Measurements from ENCODE around the gene DSC3. TPM values are rescaled to one million over a fixed set of nuclear protein-coding genes. Genes with fewer than 3 reads are reported as not detected.

The DSC3 gene
- polyA plus RNA-seq, 4 donors, result under 0.01 to 1.2 (median 0.27) TPM

DNA sequence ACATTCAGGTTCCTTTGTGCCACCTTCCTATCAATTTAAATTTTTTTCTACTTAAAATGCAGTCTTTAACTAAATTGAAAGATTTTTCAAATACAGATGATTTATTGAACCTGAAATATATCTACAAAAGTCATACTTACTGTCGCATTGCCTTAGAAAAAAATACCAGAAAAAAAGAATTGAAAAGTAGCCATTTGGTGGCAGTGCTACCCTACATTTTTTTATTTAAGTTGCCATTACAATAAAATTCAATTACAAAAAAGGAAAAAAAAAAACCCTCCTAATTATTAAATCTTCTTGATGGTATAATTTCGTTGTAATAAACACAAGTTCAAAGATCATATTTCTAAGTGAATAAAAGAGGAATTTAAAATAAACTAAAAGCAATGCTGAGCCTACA lies 43.4 kb downstream of the DSC3 start:
- DNase-seq (peak in 1 of 2 donors; percentile 42), FAIRE-seq (peak; percentile 73)
- WGBS, 3 donors, result 6 to 28% (median 13%) methylated on average over 2 of the region's 2 CpGs
- Histone ChIP-seq H3K9me3 (ENCODE audit: control insufficient read depth in 2 of 2, insufficient read depth in 1 of 2, low read depth in 1 of 2, low read length in 1 of 2) (no peaks in the 10 kb centered on the region), H3K36me3 (ENCODE audit: control insufficient read depth in 3 of 3, insufficient read depth in 2 of 3, low read depth in 1 of 3, low read length in 3 of 3) (no peaks in the 10 kb centered on the region), H3K4me3 (ENCODE audit: low read depth in 1 of 3, low read length in 3 of 3) (no peak overlapping the region), H3K27me3 (ENCODE audit: control insufficient read depth in 3 of 3, insufficient read depth in 3 of 3, low read length in 3 of 3) (no peaks in the 10 kb centered on the region), H3K4me1 (ENCODE audit: control insufficient read depth in 3 of 3, insufficient read depth in 2 of 3, low read depth in 1 of 3, low read length in 2 of 3) (peaks cover 0 to 6% (median 0%) of the 10 kb centered on the region in 3 donors), H3K27ac (ENCODE audit: low read depth in 1 of 3, low read length in 2 of 3) (no peak overlapping the region)

DNA sequence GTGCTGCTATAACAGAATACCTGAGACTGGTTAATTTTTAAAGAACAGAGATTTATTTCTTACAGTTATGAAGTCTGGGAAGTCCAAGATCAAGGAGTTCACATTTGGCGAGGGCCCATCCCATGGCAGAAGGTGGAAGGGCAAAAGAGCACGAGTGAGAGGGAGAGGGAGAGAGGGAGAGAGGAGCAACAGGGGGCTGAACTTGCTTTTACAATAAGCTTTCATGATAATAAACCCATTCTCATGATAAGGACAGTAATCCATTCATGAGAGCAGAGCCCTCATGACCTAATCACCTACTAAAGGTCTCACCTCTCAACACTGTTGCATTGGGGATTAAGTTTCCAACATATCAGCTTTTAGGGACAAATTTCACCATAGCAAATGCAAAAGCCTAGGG lies 45.3 kb downstream of the DSC3 start:
- WGBS, 3 donors, result 34 to 50% (median 41%) methylated on average over 2 of the region's 2 CpGs
- H3K36me3 ChIP-seq (ENCODE audit: control insufficient read depth in 3 of 3, insufficient read depth in 2 of 3, low read depth in 1 of 3, low read length in 3 of 3), result no peaks in the 10 kb centered on the region
- no peaks in the 10 kb centered on the region for H3K9me3 ChIP-seq (ENCODE audit: control insufficient read depth in 2 of 2, insufficient read depth in 1 of 2, low read depth in 1 of 2, low read length in 1 of 2)
- no peak for FAIRE-seq
- peaks cover 0 to 6% (median 0%) of the 10 kb centered on the region in 3 donors for H3K4me1 ChIP-seq (ENCODE audit: control insufficient read depth in 3 of 3, insufficient read depth in 2 of 3, low read depth in 1 of 3, low read length in 2 of 3)
- no peak for DNase-seq
- H3K4me3 ChIP-seq (ENCODE audit: low read depth in 1 of 3, low read length in 3 of 3), result no peak overlapping the region
- H3K27me3 ChIP-seq (ENCODE audit: control insufficient read depth in 3 of 3, insufficient read depth in 3 of 3, low read length in 3 of 3), result no peaks in the 10 kb centered on the region
- H3K27ac ChIP-seq (ENCODE audit: low read depth in 1 of 3, low read length in 2 of 3), result no peak overlapping the region

DNA sequence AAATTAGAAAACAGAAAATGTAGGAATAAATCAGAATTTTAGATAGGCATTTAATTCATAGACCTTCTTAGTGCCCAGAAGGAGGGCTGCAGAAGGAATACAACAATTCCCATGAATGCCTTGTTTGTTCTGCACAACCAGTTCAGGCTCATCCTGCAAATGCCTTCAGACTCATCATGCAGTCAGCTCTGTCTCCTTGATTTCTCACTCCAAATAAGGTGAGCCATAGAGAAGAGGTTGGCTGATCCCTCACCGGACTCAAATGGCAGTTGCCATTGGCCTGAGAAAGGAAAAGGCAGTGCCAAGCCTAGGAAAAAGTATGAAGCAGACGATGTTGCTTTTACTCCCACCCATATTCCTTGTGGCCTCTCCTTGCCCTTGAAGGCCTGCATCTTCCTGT lies 50.3 kb downstream of the DSC3 start:
- H3K4me3 ChIP-seq (ENCODE audit: low read depth in 1 of 3, low read length in 3 of 3), result no peak overlapping the region
- no peaks in the 10 kb centered on the region for H3K9me3 ChIP-seq (ENCODE audit: control insufficient read depth in 2 of 2, insufficient read depth in 1 of 2, low read depth in 1 of 2, low read length in 1 of 2)
- DNase-seq (no peak), FAIRE-seq (no peak)
- WGBS, 3 donors, result 82 to 97% (median 84%) methylated on average over 2 of the region's 2 CpGs
- H3K36me3 ChIP-seq (ENCODE audit: control insufficient read depth in 3 of 3, insufficient read depth in 2 of 3, low read depth in 1 of 3, low read length in 3 of 3), result no peaks in the 10 kb centered on the region
- H3K4me1 ChIP-seq (ENCODE audit: control insufficient read depth in 3 of 3, insufficient read depth in 2 of 3, low read depth in 1 of 3, low read length in 2 of 3), result peaks cover 0 to 1% (median 0%) of the 10 kb centered on the region in 3 donors
- H3K27me3 ChIP-seq (ENCODE audit: control insufficient read depth in 3 of 3, insufficient read depth in 3 of 3, low read length in 3 of 3), result peaks cover 0 to 1% (median 0%) of the 10 kb centered on the region in 3 donors
- no peak overlapping the region for H3K27ac ChIP-seq (ENCODE audit: low read depth in 1 of 3, low read length in 2 of 3)

DNA sequence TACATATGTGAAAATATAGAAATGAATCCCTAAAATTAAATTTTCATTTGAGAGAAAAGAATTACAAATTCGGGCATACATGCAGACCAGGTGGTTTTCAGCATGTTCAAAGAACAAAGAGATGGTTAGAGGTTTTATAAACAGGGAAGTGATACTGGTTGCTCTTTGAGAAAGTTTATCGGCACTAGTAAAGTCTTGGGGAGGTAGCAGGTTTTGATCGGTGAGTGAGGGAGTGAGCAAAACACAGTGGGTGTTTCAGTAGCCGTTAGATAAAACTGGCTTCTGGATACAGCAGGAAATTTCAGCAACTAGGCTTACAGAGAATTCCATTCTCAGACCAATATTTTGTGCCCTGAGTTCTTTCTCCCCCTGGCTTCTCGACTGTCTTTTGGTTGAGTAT lies 51.1 kb downstream of the DSC3 start:
- Histone ChIP-seq H3K9me3 (ENCODE audit: control insufficient read depth in 2 of 2, insufficient read depth in 1 of 2, low read depth in 1 of 2, low read length in 1 of 2) (no peaks in the 10 kb centered on the region), H3K27ac (ENCODE audit: low read depth in 1 of 3, low read length in 2 of 3) (no peak overlapping the region), H3K4me1 (ENCODE audit: control insufficient read depth in 3 of 3, insufficient read depth in 2 of 3, low read depth in 1 of 3, low read length in 2 of 3) (peaks cover 0 to 2% (median 0%) of the 10 kb centered on the region in 3 donors), H3K27me3 (ENCODE audit: control insufficient read depth in 3 of 3, insufficient read depth in 3 of 3, low read length in 3 of 3) (peaks cover 0 to 1% (median 0%) of the 10 kb centered on the region in 3 donors), H3K4me3 (ENCODE audit: low read depth in 1 of 3, low read length in 3 of 3) (no peak overlapping the region), H3K36me3 (ENCODE audit: control insufficient read depth in 3 of 3, insufficient read depth in 2 of 3, low read depth in 1 of 3, low read length in 3 of 3) (no peaks in the 10 kb centered on the region)
- DNase-seq (no peak), FAIRE-seq (no peak)
- 71 to 84% (median 74%) methylated on average over 5 of the region's 5 CpGs for WGBS, 3 donors

DNA sequence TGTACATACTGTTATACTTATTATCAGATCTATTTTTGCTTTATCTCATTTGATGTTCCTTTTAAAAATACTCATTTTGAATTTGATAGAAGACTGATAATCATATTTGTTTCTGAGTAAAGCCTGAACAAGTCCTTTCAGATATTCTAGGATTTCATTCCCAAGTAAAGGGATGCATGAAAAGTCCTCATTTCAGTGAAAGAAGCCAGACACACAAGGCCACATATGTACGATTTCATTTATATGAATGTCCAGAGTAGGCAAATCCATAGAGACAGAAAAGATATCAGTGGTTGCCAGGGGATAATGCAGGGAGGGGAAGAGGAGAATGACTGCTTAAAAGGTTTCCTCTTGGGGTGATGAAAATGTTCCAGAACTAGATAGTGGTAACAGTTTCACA lies 53.4 kb downstream of the DSC3 start:
- peaks cover 0 to 1% (median 0%) of the 10 kb centered on the region in 3 donors for H3K27me3 ChIP-seq (ENCODE audit: control insufficient read depth in 3 of 3, insufficient read depth in 3 of 3, low read length in 3 of 3)
- H3K27ac ChIP-seq (ENCODE audit: low read depth in 1 of 3, low read length in 2 of 3), result no peak overlapping the region
- no peaks in the 10 kb centered on the region for H3K36me3 ChIP-seq (ENCODE audit: control insufficient read depth in 3 of 3, insufficient read depth in 2 of 3, low read depth in 1 of 3, low read length in 3 of 3)
- no peak for DNase-seq
- WGBS, 3 donors, result 80 to 91% (median 88%) methylated on average over 1 of the region's 1 CpG
- H3K4me1 ChIP-seq (ENCODE audit: control insufficient read depth in 3 of 3, insufficient read depth in 2 of 3, low read depth in 1 of 3, low read length in 2 of 3), result peaks cover 0 to 2% (median 0%) of the 10 kb centered on the region in 3 donors
- no peak overlapping the region for H3K4me3 ChIP-seq (ENCODE audit: low read depth in 1 of 3, low read length in 3 of 3)
- H3K9me3 ChIP-seq (ENCODE audit: control insufficient read depth in 2 of 2, insufficient read depth in 1 of 2, low read depth in 1 of 2, low read length in 1 of 2), result no peaks in the 10 kb centered on the region
- no peak for FAIRE-seq

DNA sequence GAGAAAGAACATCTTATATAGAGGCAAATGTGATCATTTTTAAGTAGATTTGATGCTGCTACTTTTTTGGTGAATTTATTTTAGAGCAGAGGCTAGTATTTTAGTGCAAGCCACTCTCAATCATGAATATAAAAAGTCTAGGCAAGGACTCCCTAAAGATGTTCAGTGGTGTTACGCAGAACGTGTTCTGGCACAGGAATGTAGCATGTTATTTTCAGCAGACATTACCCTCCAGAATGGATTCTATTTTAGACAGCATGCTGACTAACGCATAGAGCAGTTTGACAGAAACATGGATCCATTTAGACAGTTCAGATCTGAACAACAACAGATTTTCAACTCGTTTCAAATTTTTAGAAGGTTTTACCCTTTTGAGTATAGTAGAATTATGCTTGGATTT lies 54.1 kb downstream of the DSC3 start:
- Histone ChIP-seq H3K9me3 (ENCODE audit: control insufficient read depth in 2 of 2, insufficient read depth in 1 of 2, low read depth in 1 of 2, low read length in 1 of 2) (no peaks in the 10 kb centered on the region), H3K36me3 (ENCODE audit: control insufficient read depth in 3 of 3, insufficient read depth in 2 of 3, low read depth in 1 of 3, low read length in 3 of 3) (no peaks in the 10 kb centered on the region), H3K4me3 (ENCODE audit: low read depth in 1 of 3, low read length in 3 of 3) (no peak overlapping the region), H3K27me3 (ENCODE audit: control insufficient read depth in 3 of 3, insufficient read depth in 3 of 3, low read length in 3 of 3) (peaks cover 0 to 1% (median 0%) of the 10 kb centered on the region in 3 donors), H3K27ac (ENCODE audit: low read depth in 1 of 3, low read length in 2 of 3) (no peak overlapping the region), H3K4me1 (ENCODE audit: control insufficient read depth in 3 of 3, insufficient read depth in 2 of 3, low read depth in 1 of 3, low read length in 2 of 3) (peaks cover 0 to 2% (median 0%) of the 10 kb centered on the region in 3 donors)
- WGBS, 3 donors, result 79 to 96% (median 83%) methylated on average over 4 of the region's 4 CpGs
- DNase-seq (no peak), FAIRE-seq (no peak)

DNA sequence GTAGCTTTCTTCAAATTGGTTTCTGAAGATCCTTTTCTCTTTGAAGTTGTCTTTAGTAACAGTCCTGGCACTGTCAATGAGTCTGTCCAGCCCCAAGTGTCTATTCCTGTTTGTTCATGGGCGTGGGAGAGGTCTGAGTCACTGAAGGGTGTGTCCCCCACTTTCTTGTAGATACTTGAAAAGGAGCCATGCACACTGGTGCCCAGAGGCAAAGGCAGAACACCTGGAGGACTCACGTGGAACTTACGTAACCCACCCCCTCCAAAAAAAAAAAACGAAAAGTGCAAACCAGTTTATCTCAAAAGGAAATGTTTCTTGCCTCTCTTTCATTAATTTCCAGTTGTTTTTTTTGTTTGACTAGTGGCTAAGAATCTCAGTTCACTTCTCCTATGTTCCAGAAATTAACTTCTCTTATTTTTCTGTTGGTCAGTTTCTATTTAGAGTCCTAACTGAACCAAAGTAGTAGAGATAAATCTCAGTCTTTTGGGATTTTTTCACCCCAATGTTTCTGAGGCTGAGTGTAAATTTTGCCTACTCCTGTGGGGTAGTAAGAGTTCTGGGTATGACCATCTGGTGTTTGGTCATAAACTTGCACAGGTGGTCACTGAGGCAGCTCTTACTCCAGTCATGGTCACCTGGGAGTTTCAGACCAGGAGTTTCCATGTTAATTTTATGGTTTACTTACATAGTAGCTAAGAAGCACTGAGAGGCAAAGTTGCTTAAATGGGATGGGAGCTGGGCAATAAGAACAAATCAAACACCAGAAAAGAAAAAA lies 54.9 kb downstream of the DSC3 start:
- Histone ChIP-seq H3K4me1 (ENCODE audit: control insufficient read depth in 3 of 3, insufficient read depth in 2 of 3, low read depth in 1 of 3, low read length in 2 of 3) (peaks cover 0 to 2% (median 0%) of the 10 kb centered on the region in 3 donors), H3K4me3 (ENCODE audit: low read depth in 1 of 3, low read length in 3 of 3) (no peak overlapping the region), H3K27me3 (ENCODE audit: control insufficient read depth in 3 of 3, insufficient read depth in 3 of 3, low read length in 3 of 3) (peaks cover 0 to 1% (median 0%) of the 10 kb centered on the region in 3 donors), H3K27ac (ENCODE audit: low read depth in 1 of 3, low read length in 2 of 3) (no peak overlapping the region), H3K36me3 (ENCODE audit: control insufficient read depth in 3 of 3, insufficient read depth in 2 of 3, low read depth in 1 of 3, low read length in 3 of 3) (no peaks in the 10 kb centered on the region), H3K9me3 (ENCODE audit: control insufficient read depth in 2 of 2, insufficient read depth in 1 of 2, low read depth in 1 of 2, low read length in 1 of 2) (no peaks in the 10 kb centered on the region)
- no peak for FAIRE-seq
- DNase-seq, result peak; percentile 56 to 85
- WGBS, 3 donors, result 5 to 42% (median 19%) methylated on average over 4 of the region's 4 CpGs

DNA sequence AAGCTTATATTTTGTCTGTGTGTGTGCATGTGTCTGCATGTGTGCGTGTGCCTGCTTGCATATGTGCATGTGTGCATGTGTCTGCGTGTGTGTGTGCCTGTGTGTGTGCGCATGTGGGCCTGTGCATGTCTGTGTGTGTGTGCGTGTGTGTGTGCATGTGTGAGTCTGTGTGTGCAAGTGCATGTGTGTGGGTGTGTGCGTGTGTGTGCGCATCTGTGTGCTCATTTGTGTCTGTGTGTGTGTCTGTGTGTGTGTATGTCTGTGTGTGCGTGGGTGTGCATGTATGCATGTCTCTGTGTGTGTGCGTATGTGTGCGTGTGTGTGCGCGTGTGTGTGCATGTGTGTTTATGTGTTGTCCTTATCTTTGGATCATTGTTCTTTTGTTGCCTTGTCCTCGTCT lies 56.8 kb downstream of the DSC3 start:
- Histone ChIP-seq H3K27me3 (ENCODE audit: control insufficient read depth in 3 of 3, insufficient read depth in 3 of 3, low read length in 3 of 3) (peaks cover 0 to 1% (median 0%) of the 10 kb centered on the region in 3 donors), H3K4me3 (ENCODE audit: low read depth in 1 of 3, low read length in 3 of 3) (no peak overlapping the region), H3K36me3 (ENCODE audit: control insufficient read depth in 3 of 3, insufficient read depth in 2 of 3, low read depth in 1 of 3, low read length in 3 of 3) (no peaks in the 10 kb centered on the region), H3K9me3 (ENCODE audit: control insufficient read depth in 2 of 2, insufficient read depth in 1 of 2, low read depth in 1 of 2, low read length in 1 of 2) (no peaks in the 10 kb centered on the region), H3K4me1 (ENCODE audit: control insufficient read depth in 3 of 3, insufficient read depth in 2 of 3, low read depth in 1 of 3, low read length in 2 of 3) (peaks cover 0 to 2% (median 2%) of the 10 kb centered on the region in 3 donors), H3K27ac (ENCODE audit: low read depth in 1 of 3, low read length in 2 of 3) (no peak overlapping the region)
- DNase-seq (no peak), FAIRE-seq (no peak)
- 93 to 95% (median 94%) methylated on average over 12 of the region's 12 CpGs for WGBS, 3 donors

Measured in small intestine (tissue), 7 donors.